ENCODE results near the gene CASR. TPM values are rescaled to one million over a fixed set of nuclear protein-coding genes. Genes with fewer than 3 reads are reported as not detected.
"Not testable (repeated sequence)": the region's sequence is repeated elsewhere in the genome, so short reads cannot be mapped to it uniquely, and the experiment has no call there.

Gene CASR
- not detected in 2 replicates for total RNA-seq (ENCODE audit: low replicate concordance)

GRCh38 chr3:122183521-122183892, at the start of gene CASR:
CASR (plus strand) TSS chr3:122183668; CDS start chr3:122254190, 70,522 bp downstream.
- TF ChIP-seq CTCF (IDR thresholded peaks at IDR 0.05; ENCODE audit: insufficient read depth, low read length): no peak
- no peak for DNase-seq (ENCODE audit: low read depth)
- H3K4me3 ChIP-seq (ENCODE audit: low read depth, low read length): no peak within 1 kb of the TSS

- no peak for DNase-seq (ENCODE audit: low read depth)
- no peak overlapping the region for H3K4me3 ChIP-seq (ENCODE audit: low read depth, low read length)
- TF ChIP-seq CTCF (IDR thresholded peaks at IDR 0.05; ENCODE audit: insufficient read depth, low read length): no peak
Measured at GRCh38 chr3:122146466-122146865, 37.0 kb upstream of the CASR start.

- no peak overlapping the region for H3K4me3 ChIP-seq (ENCODE audit: low read depth, low read length)
- no peak for TF ChIP-seq CTCF (IDR thresholded peaks at IDR 0.05; ENCODE audit: insufficient read depth, low read length)
- DNase-seq (ENCODE audit: low read depth): no peak
Measured at GRCh38 chr3:122148941-122149627, 34.4 kb upstream of the CASR start.

GRCh38 chr3:122151480-122151879, 32.0 kb upstream of the CASR start:
- TF ChIP-seq CTCF (IDR thresholded peaks at IDR 0.05; ENCODE audit: insufficient read depth, low read length): no peak
- DNase-seq (ENCODE audit: low read depth): no peak
- no peak overlapping the region for H3K4me3 ChIP-seq (ENCODE audit: low read depth, low read length)

GRCh38 chr3:122164983-122165382, 18.5 kb upstream of the CASR start:
- DNase-seq (ENCODE audit: low read depth); H3K4me3 ChIP-seq (ENCODE audit: low read depth, low read length): not testable (repeated sequence)

GRCh38 chr3:122167630-122168029, 15.8 kb upstream of the CASR start:
- no peak for TF ChIP-seq CTCF (IDR thresholded peaks at IDR 0.05; ENCODE audit: insufficient read depth, low read length)
- no peak for DNase-seq (ENCODE audit: low read depth)
- H3K4me3 ChIP-seq (ENCODE audit: low read depth, low read length): no peak overlapping the region

GRCh38 chr3:122168044-122168443, 15.4 kb upstream of the CASR start:
- TF ChIP-seq CTCF (IDR thresholded peaks at IDR 0.05; ENCODE audit: insufficient read depth, low read length): no peak
- no peak overlapping the region for H3K4me3 ChIP-seq (ENCODE audit: low read depth, low read length)
- DNase-seq (ENCODE audit: low read depth): no peak
